ENCODE measurements around the gene DHDDS.
"Not testable (repeated sequence)": the region's sequence is repeated elsewhere in the genome, so short reads cannot be mapped to it uniquely, and the experiment has no call there.

Gene DHDDS

GRCh38 chr1:26431979-26432695 is at the start of gene DHDDS:
DHDDS (plus strand) TSS chr1:26432321; CDS start chr1:26432946, 625 bp downstream.
- DNase-seq = peak; percentile 93

GRCh38 chr1:26384076-26384475 is 48.0 kb upstream of the DHDDS start:
- DNase-seq = no peak

- not testable (repeated sequence) for DNase-seq
Measured at GRCh38 chr1:26385063-26385462, 47.1 kb upstream of the DHDDS start.

- no peak for DNase-seq
Measured at GRCh38 chr1:26387447-26387846, 44.7 kb upstream of the DHDDS start.

- no peak for DNase-seq
Measured at GRCh38 chr1:26388791-26389445, 43.2 kb upstream of the DHDDS start.

- no peak for DNase-seq
Measured at GRCh38 chr1:26389604-26390247, 42.4 kb upstream of the DHDDS start.

GRCh38 chr1:26391450-26391849 is 40.7 kb upstream of the DHDDS start:
- DNase-seq = no peak

- DNase-seq = no peak
Measured at GRCh38 chr1:26395754-26396153, 36.4 kb upstream of the DHDDS start.

GRCh38 chr1:26399034-26399433 is 33.1 kb upstream of the DHDDS start:
- no peak for DNase-seq

- no peak for DNase-seq
Measured at GRCh38 chr1:26401891-26402290, 30.2 kb upstream of the DHDDS start.

GRCh38 chr1:26403656-26404055 is 28.5 kb upstream of the DHDDS start:
- DNase-seq = no peak

GRCh38 chr1:26404641-26405040 is 27.5 kb upstream of the DHDDS start:
- no peak for DNase-seq

- no peak for DNase-seq
Measured at GRCh38 chr1:26405281-26405915, 26.7 kb upstream of the DHDDS start.

- DNase-seq = no peak
Measured at GRCh38 chr1:26408604-26409003, 23.5 kb upstream of the DHDDS start.

- DNase-seq = no peak
Measured at GRCh38 chr1:26409191-26409807, 22.8 kb upstream of the DHDDS start.

GRCh38 chr1:26410706-26411623 is 21.2 kb upstream of the DHDDS start, which contains the start of gene LIN28A:
LIN28A (plus strand) TSS chr1:26410817; CDS start chr1:26410892, 75 bp downstream.
- DNase-seq = no peak

GRCh38 chr1:26411624-26412074 is 20.5 kb upstream of the DHDDS start:
- no peak for DNase-seq

GRCh38 chr1:26412180-26412840 is 19.8 kb upstream of the DHDDS start:
- DNase-seq = no peak

- no peak for DNase-seq
Measured at GRCh38 chr1:26413031-26413430, 19.1 kb upstream of the DHDDS start.

- peak; percentile 37 for DNase-seq
Measured at GRCh38 chr1:26417111-26417759, 14.9 kb upstream of the DHDDS start.

Measured in NCI-H1694 (cell line).